Nephron progenitor cell (in vitro differentiated cells): ENCODE data around the gene RAD51B.

ENCODE experiments used
- DNase-seq: peaks from one replicate; pipeline ENCODE4 v3.0.0; 2021
- H3K27ac Mint-ChIP-seq: 2 replicates; pipeline ENCODE4 v1.8.0; 2021; ENCODE audit warnings: mild to moderate bottlenecking, moderate library complexity, mixed read lengths
- H3K27me3 Mint-ChIP-seq: 2 replicates; pipeline ENCODE4 v1.8.0; 2021; ENCODE audit warnings: mild to moderate bottlenecking, low read depth, mixed read lengths; ENCODE audit not compliant: poor library complexity
- H3K36me3 Mint-ChIP-seq: 2 replicates; pipeline ENCODE4 v1.8.0; 2021; ENCODE audit warnings: low read depth, mixed read lengths
- H3K4me1 Mint-ChIP-seq: 2 replicates; pipeline ENCODE4 v1.8.0; 2021; ENCODE audit warnings: mixed read lengths
- H3K4me3 Mint-ChIP-seq: 2 replicates; pipeline ENCODE4 v1.8.0; 2021; ENCODE audit warnings: mild to moderate bottlenecking, moderate library complexity, mixed read lengths
- H3K9me3 Mint-ChIP-seq: 2 replicates; pipeline ENCODE4 v1.8.0; 2021; ENCODE audit warnings: mild to moderate bottlenecking, moderate library complexity, mixed read lengths
- TF ChIP-seq, protein P1 (sequence below): fragments of 200-600 bp; sonication (generic); IDR thresholded peaks from 2 replicates; pipeline ENCODE4 v1.5.0; 2021; ENCODE audit warnings: antibody characterized with exemption

RAD51B gene

DNA sequence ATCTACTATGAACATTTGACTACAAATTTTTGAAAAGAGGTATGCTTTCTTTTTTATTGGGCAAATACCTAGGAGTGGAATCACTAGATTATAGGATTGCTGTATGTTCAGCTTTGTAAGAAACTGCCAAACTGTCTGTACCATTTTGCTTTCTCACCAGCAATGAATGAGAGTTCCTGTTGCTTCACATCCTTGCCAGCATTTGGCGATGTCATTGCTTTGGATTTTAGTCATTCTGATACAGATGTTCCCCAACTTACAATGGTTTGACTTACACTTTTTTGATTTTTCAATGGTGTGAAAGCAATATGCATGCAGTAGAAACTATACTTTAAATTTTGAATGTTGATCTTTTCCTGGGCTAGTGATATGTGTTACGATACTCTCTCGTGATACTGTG is 328.7 kb downstream of the RAD51B start:
- Mint-ChIP-seq H3K27ac (no peak overlapping the region), H3K4me1 (peaks cover 19% of the 10 kb centered on the region), H3K36me3 (peaks cover 53% of the 10 kb centered on the region), H3K4me3 (no peak overlapping the region), H3K27me3 (no peaks in the 10 kb centered on the region), H3K9me3 (peaks cover 57% of the 10 kb centered on the region)
- no peak for DNase-seq
- TF ChIP-seq, protein P1, sequence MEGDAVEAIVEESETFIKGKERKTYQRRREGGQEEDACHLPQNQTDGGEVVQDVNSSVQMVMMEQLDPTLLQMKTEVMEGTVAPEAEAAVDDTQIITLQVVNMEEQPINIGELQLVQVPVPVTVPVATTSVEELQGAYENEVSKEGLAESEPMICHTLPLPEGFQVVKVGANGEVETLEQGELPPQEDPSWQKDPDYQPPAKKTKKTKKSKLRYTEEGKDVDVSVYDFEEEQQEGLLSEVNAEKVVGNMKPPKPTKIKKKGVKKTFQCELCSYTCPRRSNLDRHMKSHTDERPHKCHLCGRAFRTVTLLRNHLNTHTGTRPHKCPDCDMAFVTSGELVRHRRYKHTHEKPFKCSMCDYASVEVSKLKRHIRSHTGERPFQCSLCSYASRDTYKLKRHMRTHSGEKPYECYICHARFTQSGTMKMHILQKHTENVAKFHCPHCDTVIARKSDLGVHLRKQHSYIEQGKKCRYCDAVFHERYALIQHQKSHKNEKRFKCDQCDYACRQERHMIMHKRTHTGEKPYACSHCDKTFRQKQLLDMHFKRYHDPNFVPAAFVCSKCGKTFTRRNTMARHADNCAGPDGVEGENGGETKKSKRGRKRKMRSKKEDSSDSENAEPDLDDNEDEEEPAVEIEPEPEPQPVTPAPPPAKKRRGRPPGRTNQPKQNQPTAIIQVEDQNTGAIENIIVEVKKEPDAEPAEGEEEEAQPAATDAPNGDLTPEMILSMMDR, result no peak

DNA sequence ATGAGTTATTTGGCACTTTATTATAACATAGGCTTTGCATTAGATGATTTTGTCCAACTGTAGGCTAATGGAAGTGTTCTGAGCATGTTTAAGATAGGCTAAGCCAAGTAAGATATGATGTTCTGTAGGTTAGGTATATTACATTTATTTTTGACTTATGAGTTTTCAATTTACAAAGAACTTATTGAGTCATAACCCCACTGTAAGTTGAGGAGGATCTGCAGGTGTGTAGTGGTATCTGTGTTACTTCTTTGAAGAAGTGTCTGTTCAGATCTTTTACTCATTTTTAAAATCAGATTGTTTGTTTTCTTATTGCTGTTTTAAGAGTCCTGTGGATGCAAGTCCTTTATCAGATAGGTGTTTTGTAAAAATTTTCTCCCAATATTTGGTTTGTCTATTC is 329.2 kb downstream of the RAD51B start:
- DNase-seq, result no peak
- H3K27ac Mint-ChIP-seq, result no peak overlapping the region
- TF ChIP-seq, protein P1, result no peak
- H3K4me3 Mint-ChIP-seq, result no peak overlapping the region
- peaks cover 62% of the 10 kb centered on the region for H3K9me3 Mint-ChIP-seq
- H3K36me3 Mint-ChIP-seq, result peaks cover 58% of the 10 kb centered on the region
- no peaks in the 10 kb centered on the region for H3K27me3 Mint-ChIP-seq
- H3K4me1 Mint-ChIP-seq, result peaks cover 14% of the 10 kb centered on the region

DNA sequence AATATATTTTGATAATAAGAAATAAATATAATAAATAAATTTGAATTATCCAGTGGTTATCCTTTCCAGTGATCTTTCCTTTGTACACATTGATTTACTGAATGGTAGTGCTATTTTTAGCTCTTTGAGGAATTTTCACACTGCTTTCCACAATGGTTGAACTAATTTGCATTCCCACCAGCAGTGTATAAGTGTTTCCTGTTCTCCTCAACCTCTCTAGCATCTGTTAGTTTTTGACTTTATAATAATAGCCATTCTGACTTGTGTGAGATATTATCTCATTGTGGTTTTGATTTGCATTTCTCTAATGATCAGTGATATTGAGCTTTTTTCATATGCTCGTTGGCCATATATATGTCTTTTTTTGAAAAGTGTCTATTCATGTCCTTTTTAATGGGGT is 333.7 kb downstream of the RAD51B start:
- Mint-ChIP-seq H3K27me3 (no peaks in the 10 kb centered on the region), H3K4me1 (peaks cover 16% of the 10 kb centered on the region), H3K4me3 (no peak overlapping the region), H3K36me3 (peaks cover 57% of the 10 kb centered on the region), H3K27ac (no peak overlapping the region), H3K9me3 (peaks cover 62% of the 10 kb centered on the region)
- TF ChIP-seq, protein P1, result no peak
- no peak for DNase-seq

DNA sequence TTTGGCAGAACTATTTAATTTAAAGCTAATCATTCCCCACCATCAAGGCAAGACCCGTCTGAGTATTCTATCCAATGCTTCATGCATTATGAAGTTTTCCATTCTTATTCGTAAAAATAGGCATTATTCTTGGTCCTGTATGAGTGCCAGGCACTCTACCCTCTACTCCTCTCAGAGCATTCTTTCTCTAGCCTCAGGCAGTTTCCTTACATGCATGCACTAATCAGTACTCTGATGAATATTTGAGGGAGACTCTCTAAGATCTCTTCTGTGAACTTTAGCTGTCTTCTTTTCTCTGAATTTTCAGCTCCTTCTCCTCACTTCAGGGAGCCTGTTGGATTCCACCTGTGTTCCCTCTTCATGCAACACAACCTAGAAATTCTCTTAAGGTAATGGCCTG is 334.7 kb downstream of the RAD51B start:
- DNase-seq, result no peak
- Mint-ChIP-seq H3K9me3 (peaks cover 52% of the 10 kb centered on the region), H3K4me3 (no peak overlapping the region), H3K36me3 (peaks cover 52% of the 10 kb centered on the region), H3K27me3 (no peaks in the 10 kb centered on the region), H3K27ac (no peak overlapping the region), H3K4me1 (peaks cover 20% of the 10 kb centered on the region)
- TF ChIP-seq, protein P1, result no peak

DNA sequence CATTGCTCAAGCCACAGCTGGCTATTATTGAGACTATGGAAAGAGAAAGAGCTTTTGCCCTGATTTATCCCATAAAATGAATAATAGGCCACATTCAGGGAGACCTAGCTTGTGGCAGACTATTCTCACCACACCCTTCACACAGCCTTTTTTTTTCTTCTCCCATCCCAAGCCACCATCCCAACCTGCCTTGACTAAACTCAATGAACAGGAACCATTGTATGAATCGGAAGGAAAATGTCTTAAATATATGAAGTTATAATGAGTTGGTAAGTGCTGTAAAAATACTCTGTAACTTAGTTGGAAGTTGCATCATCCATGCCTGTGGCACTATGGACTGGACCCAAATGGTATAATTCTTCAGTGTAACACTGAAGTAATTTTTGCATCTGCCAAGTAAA is 338.4 kb downstream of the RAD51B start:
- Mint-ChIP-seq H3K27ac (no peak overlapping the region), H3K4me3 (no peak overlapping the region), H3K4me1 (peaks cover 22% of the 10 kb centered on the region), H3K27me3 (no peaks in the 10 kb centered on the region), H3K9me3 (peaks cover 18% of the 10 kb centered on the region), H3K36me3 (peaks cover 23% of the 10 kb centered on the region)
- TF ChIP-seq, protein P1, result no peak
- DNase-seq, result no peak

DNA sequence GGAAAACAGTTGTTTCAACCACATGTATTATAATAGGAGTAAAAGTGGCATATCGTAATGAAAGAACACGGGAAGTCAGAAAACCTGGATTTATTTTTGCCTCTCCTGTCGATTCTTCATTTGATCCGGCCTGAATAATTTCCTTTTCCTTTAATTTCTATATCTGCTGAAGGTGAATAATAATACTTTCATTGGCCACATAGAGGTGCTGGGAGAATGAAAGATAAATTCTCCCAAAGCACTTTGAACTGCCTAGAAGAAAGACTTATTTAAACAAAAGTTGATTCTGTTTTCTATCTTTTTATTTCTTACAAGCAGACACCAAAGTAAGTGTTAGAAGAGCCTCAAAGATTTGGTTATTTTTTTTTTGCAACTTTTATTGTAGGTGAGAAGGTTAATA is 339.1 kb downstream of the RAD51B start:
- TF ChIP-seq, protein P1, result no peak
- no peak for DNase-seq
- Mint-ChIP-seq H3K4me1 (peaks cover 28% of the 10 kb centered on the region), H3K27me3 (no peaks in the 10 kb centered on the region), H3K9me3 (peaks cover 13% of the 10 kb centered on the region), H3K27ac (no peak overlapping the region), H3K36me3 (peaks cover 18% of the 10 kb centered on the region), H3K4me3 (no peak overlapping the region)
